B cell (primary cell): ENCODE results near the gene RBM34. TPM values are rescaled to one million over a fixed set of nuclear protein-coding genes. Genes with fewer than 3 reads are reported as not detected.

Experiments used
- ATAC-seq: fragments of 200-7000 bp; cut with Tn5 transposase; one replicate; pipeline ENCODE4 v1.10.0; 2021; ENCODE audit warnings: low read depth, mild to moderate bottlenecking, moderate number of reproducible peaks, moderate library complexity
- CTCF ChIA-PET: fragments of 350-600 bp; sonication (Branson Sonifier 250); formaldehyde crosslinking; loops from one replicate; lab custom pipeline; 2021; ENCODE audit warnings: antibody characterized with exemption, inconsistent platforms; lab: Charles Lee
- POLR2A ChIA-PET: fragments of 350-600 bp; sonication (Branson Sonifier 250); formaldehyde crosslinking; loops from one replicate; lab custom pipeline; 2021; ENCODE audit warnings: antibody characterized with exemption; lab: Charles Lee
- DNase-seq: peaks from one replicate; pipeline ENCODE4 v3.0.0; 2013
- H2AFZ ChIP-seq: 2 replicates; pipeline ENCODE4 v1.6.1; 2012; ENCODE audit warnings: mild to moderate bottlenecking, low read depth, low read length; ENCODE audit not compliant: insufficient read depth, poor library complexity, severe bottlenecking
- H3K27ac ChIP-seq, 2 donors: 1 replicate in 1 of 2; 2 replicates in 1 of 2; pipeline ENCODE4 v1.5.1; 2012 to 2013; ENCODE audit warnings: low read length in 2 of 2, mild to moderate bottlenecking in 2 of 2, moderate library complexity in 1 of 2
- H3K27me3 ChIP-seq, 4 experiments: fragments of 200-600 bp in 1 of 4; sonication (generic) in 1 of 4; replicated peaks in 1 of 4; 1 replicate in 2 of 4; 2 replicates in 2 of 4; pipeline versions ENCODE4 v1.6.1 to v1.7.0; 2013 to 2016; ENCODE audit warnings: low read length in 3 of 4, mild to moderate bottlenecking in 2 of 4, mixed read lengths in 1 of 4, moderate library complexity in 1 of 4; ENCODE audit not compliant: insufficient read depth in 4 of 4, control insufficient read depth in 3 of 4; ENCODE audit errors: control extremely low read depth in 1 of 4
- H3K36me3 ChIP-seq, 2 experiments: replicated peaks in 1 of 2; 1 replicate in 1 of 2; 2 replicates in 1 of 2; pipeline versions ENCODE4 v1.6.1 to v1.7.1; 2013; ENCODE audit warnings: low read length in 1 of 2; ENCODE audit not compliant: insufficient read depth in 2 of 2, control insufficient read depth in 1 of 2; ENCODE audit errors: control extremely low read depth in 1 of 2, extremely low read depth in 1 of 2
- H3K4me1 ChIP-seq, 2 donors: fragments of 200-600 bp in 1 of 2; sonication (generic) in 1 of 2; 1 replicate in 1 of 2; 2 replicates in 1 of 2; pipeline versions ENCODE4 v1.5.1 to v1.6.1; 2013 to 2017; ENCODE audit warnings: low read length in 2 of 2; ENCODE audit not compliant: control insufficient read depth in 2 of 2, insufficient read depth in 2 of 2
- H3K4me2 ChIP-seq: replicated peaks from 2 replicates; pipeline ENCODE3; 2012; ENCODE audit warnings: mild to moderate bottlenecking, low read depth, low read length; ENCODE audit not compliant: poor library complexity, severe bottlenecking
- H3K4me3 ChIP-seq, 5 experiments: fragments of 200-600 bp in 1 of 5; sonication (generic) in 1 of 5; 1 replicate in 3 of 5; 2 replicates in 2 of 5; pipeline versions ENCODE4 v1.5.1 to v1.7.0; 2011 to 2016; ENCODE audit warnings: low read length in 4 of 5, mild to moderate bottlenecking in 4 of 5, low read depth in 2 of 5, control low read depth in 1 of 5, moderate library complexity in 1 of 5; ENCODE audit not compliant: insufficient read depth in 1 of 5; ENCODE audit errors: control extremely low read depth in 1 of 5, extremely low read depth in 1 of 5
- H3K79me2 ChIP-seq: fragments of 200-600 bp; sonication (generic); one replicate; pipeline ENCODE4 v1.6.0; 2016; ENCODE audit warnings: low read length; ENCODE audit not compliant: control insufficient read depth, insufficient read depth
- H3K9ac ChIP-seq: fragments of 200-600 bp; sonication (generic); 2 replicates; pipeline ENCODE4 v1.6.1; 2017; ENCODE audit warnings: mild to moderate bottlenecking, low read length, moderate library complexity
- H3K9me3 ChIP-seq, 3 donors: one replicate each; pipeline versions ENCODE4 v1.6.1 to v1.7.1; 2013; ENCODE audit warnings: low read length in 2 of 3; ENCODE audit not compliant: control insufficient read depth in 2 of 3, insufficient read depth in 1 of 3; ENCODE audit errors: control extremely low read depth in 1 of 3
- H4K20me1 ChIP-seq: 2 replicates; pipeline ENCODE4 v1.6.0; 2012; ENCODE audit warnings: mild to moderate bottlenecking, low read length; ENCODE audit not compliant: insufficient read depth, control insufficient read depth, poor library complexity, severe bottlenecking
- H3K27ac Mint-ChIP-seq: one replicate; pipeline ENCODE4 v1.8.0; 2021; ENCODE audit warnings: mixed read lengths
- H3K27me3 Mint-ChIP-seq: one replicate; pipeline ENCODE4 v1.8.0; 2021; ENCODE audit warnings: mixed read lengths
- H3K4me1 Mint-ChIP-seq: one replicate; pipeline ENCODE4 v1.8.0; 2021; ENCODE audit warnings: mixed read lengths
- H3K4me3 Mint-ChIP-seq: one replicate; pipeline ENCODE4 v1.8.0; 2021; ENCODE audit warnings: mixed read lengths
- H3K9me3 Mint-ChIP-seq: one replicate; pipeline ENCODE4 v1.8.0; 2022; ENCODE audit warnings: mixed read lengths; ENCODE audit not compliant: insufficient read depth
- CTCF ChIP-seq: fragments of 200-600 bp; IDR thresholded peaks from one replicate; pipeline ENCODE4 v1.8.0; 2022; ENCODE audit warnings: antibody characterized with exemption, mild to moderate bottlenecking
- EZH2 ChIP-seq: IDR thresholded peaks from 2 replicates; pipeline ENCODE4 v1.6.1; 2012; ENCODE audit warnings: borderline replicate concordance, low read depth, mild to moderate bottlenecking, moderate library complexity, low read length; ENCODE audit not compliant: insufficient read depth, poor library complexity, severe bottlenecking
- WGBS: methylation state at CpG from one replicate; pipeline ENCODE4 v1.1.5; 2013; ENCODE audit warnings: missing lambda C conversion rate; ENCODE audit not compliant: insufficient coverage; 5-methylcytosine and 5-hydroxymethylcytosine counted together
- intact Hi-C: fragments of 100-400 bp; cut with micrococcal nuclease; formaldehyde crosslinking; loops from one replicate; pipeline ENCODE4 v1.10.0; 2022
- polyA plus RNA-seq: library from polyadenylated mRNA; depleted of rRNA; stranded (reverse); fragments of >200 nt; gene quantifications from 2 replicates; pipeline ENCODE4 v1.2.3, GENCODE V29; 2012
- total RNA-seq, 2 donors: library from RNA; stranded (reverse); fragments of 120-200 nt in 1 of 2; gene quantifications; 1 replicate in 1 of 2; 2 replicates in 1 of 2; pipeline versions ENCODE4 v1.2.3 to v1.2.4, GENCODE V29; 2013 to 2022

The RBM34 gene
- total and polyA plus RNA-seq, 2 donors (not counting 1 experiment from before 2014, with no cell fraction given) = 24.4 to 131 TPM

GRCh38 chr1:235158680-235159079, 2.4 kb downstream of the RBM34 start:
- Mint-ChIP-seq H3K4me1 (peaks cover 20% of the 10 kb centered on the region), H3K27me3 (no peaks in the 10 kb centered on the region), H3K27ac (no peak overlapping the region), H3K9me3 (no peaks in the 10 kb centered on the region), H3K4me3 (peak overlapping the region; percentile 11)
- ATAC-seq = no peak
- H3K9ac ChIP-seq = no peak overlapping the region
- intact Hi-C loops = no loop called here
- H2AFZ ChIP-seq = no peak overlapping the region
- peaks cover 9% of the 10 kb centered on the region for H4K20me1 ChIP-seq
- no peak for TF ChIP-seq CTCF
- no peak for TF ChIP-seq EZH2
- no peaks in the 10 kb centered on the region for H3K9me3 ChIP-seq
- WGBS = 100% methylated on average over 3 of the region's 6 CpGs
- CTCF ChIA-PET = interaction anchor here (0.7 to 1.5 kb wide), 2 partner anchors 53 to 205 kb away, joined by 3 read pairs; no protein-coding TSS in a partner anchor
- H3K27ac ChIP-seq = no peak overlapping the region
- DNase-seq = no peak
- peaks cover 8 to 36% of the 10 kb centered on the region in 2 experiments for H3K36me3 ChIP-seq
- H3K4me1 ChIP-seq = peaks cover 12 to 21% of the 10 kb centered on the region in 2 donors
- no peak overlapping the region for H3K4me2 ChIP-seq
- no peaks in the 10 kb centered on the region for H3K27me3 ChIP-seq
- POLR2A ChIA-PET = no interaction called here
- H3K79me2 ChIP-seq = peaks cover 62% of the 10 kb centered on the region
- no peak overlapping the region for H3K4me3 ChIP-seq

DNA sequence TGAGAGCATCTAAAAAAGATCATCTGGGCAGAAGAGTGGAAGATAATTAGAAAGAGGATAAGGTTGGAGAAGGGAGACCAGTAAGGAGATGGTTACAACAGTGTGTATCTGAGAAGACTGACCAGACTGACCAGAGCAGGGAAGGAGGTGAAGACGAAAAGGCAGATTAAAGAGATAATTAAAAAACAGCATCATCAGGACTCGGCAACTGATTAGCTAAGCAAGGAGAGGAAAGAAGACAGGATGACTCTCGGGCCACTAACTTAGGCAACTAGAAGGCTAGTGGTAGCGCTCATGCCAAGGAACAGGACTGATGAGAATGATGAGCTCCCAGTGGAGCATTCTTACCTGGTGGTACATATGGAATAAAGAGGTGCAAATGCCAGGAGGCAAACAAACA, 3.9 kb downstream of the RBM34 start:
- Histone ChIP-seq H2AFZ (no peak overlapping the region), H3K9ac (no peak overlapping the region), H3K9me3 (no peaks in the 10 kb centered on the region), H3K27me3 (no peaks in the 10 kb centered on the region), H3K4me1 (peaks cover 12 to 21% of the 10 kb centered on the region in 2 donors), H3K4me3 (no peak overlapping the region), H3K36me3 (peaks cover 10 to 46% of the 10 kb centered on the region in 2 experiments), H3K4me2 (no peak overlapping the region), H4K20me1 (peaks cover 9% of the 10 kb centered on the region), H3K27ac (no peak overlapping the region), H3K79me2 (peaks cover 63% of the 10 kb centered on the region)
- no peaks in the 10 kb centered on the region for H3K9me3 Mint-ChIP-seq
- no peak overlapping the region for H3K4me3 Mint-ChIP-seq
- no peaks in the 10 kb centered on the region for H3K27me3 Mint-ChIP-seq
- intact Hi-C loops = no loop called here
- ATAC-seq = no peak
- no peak for TF ChIP-seq CTCF
- no peak for TF ChIP-seq EZH2
- peaks cover 18% of the 10 kb centered on the region for H3K4me1 Mint-ChIP-seq
- WGBS = 97% methylated on average over 4 of the region's 4 CpGs
- POLR2A ChIA-PET = no interaction called here
- no peak for DNase-seq
- CTCF ChIA-PET = interaction anchor here (0.7 to 1.5 kb wide), 3 partner anchors 20 to 260 kb away, joined by 3 to 4 read pairs (median 3); no protein-coding TSS in a partner anchor
- no peak overlapping the region for H3K27ac Mint-ChIP-seq
